Stimulated activated CD8-positive, alpha-beta memory T cell treated with anti-CD3 and anti-CD28 coated beads, Interleukin-12 subunit alpha, Interleukin-12 subunit beta, amount 100 ng/mL, for 24 hours (primary cell): ENCODE data around the gene DPM2.

Experiments
- DNase-seq: peaks from one replicate; pipeline ENCODE4 v3.0.0-alpha.2; 2020; ENCODE audit errors: extremely low read depth

The DPM2 gene

GRCh38 chr9:127898433-127899127, 39.1 kb downstream of the DPM2 start:
- no peak for DNase-seq

GRCh38 chr9:127897193-127897692, 40.4 kb downstream of the DPM2 start:
- DNase-seq = no peak

GRCh38 chr9:127896395-127897192, 41.1 kb downstream of the DPM2 start:
- DNase-seq = no peak

- DNase-seq = no peak
Measured at GRCh38 chr9:127895811-127896210, 41.8 kb downstream of the DPM2 start.

GRCh38 chr9:127893392-127893791, 44.3 kb downstream of the DPM2 start:
- no peak for DNase-seq

- no peak for DNase-seq
Measured at GRCh38 chr9:127892831-127893230, 44.8 kb downstream of the DPM2 start.

GRCh38 chr9:127890053-127890452, 47.6 kb downstream of the DPM2 start:
- no peak for DNase-seq

GRCh38 chr9:127887792-127888191, 49.9 kb downstream of the DPM2 start:
- no peak for DNase-seq

- DNase-seq = no peak
Measured at GRCh38 chr9:127886401-127886972, 51.2 kb downstream of the DPM2 start.

- DNase-seq = no peak
Measured at GRCh38 chr9:127885508-127886281, 52.0 kb downstream of the DPM2 start.
